ENCODE results near the gene NMD3. TPM values are rescaled to one million over a fixed set of nuclear protein-coding genes. Genes with fewer than 3 reads are reported as not detected.

The NMD3 gene
- total RNA-seq, 1 donor from 2014 or later, result 45.8 TPM

DNA sequence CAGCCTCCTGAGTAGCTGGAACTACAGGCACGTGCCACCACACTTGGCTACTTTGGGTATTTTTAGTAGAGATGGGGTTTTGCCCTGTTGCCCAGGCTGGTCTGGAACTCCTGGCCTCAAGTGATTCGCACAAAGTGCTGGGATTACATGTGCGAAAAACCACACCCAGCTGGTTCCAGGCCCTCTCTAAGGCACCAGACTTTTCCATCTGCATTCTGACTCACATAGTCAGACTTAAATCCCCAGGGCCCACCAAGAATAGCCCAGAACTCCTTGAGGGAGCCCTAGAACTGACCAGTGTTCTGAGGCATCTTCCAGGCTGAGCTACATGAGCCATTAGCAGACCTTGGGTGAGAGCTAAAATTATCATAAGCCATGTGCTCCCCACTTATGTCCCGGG lies 68.1 kb downstream of the NMD3 start:
- TF ChIP-seq, protein P1, sequence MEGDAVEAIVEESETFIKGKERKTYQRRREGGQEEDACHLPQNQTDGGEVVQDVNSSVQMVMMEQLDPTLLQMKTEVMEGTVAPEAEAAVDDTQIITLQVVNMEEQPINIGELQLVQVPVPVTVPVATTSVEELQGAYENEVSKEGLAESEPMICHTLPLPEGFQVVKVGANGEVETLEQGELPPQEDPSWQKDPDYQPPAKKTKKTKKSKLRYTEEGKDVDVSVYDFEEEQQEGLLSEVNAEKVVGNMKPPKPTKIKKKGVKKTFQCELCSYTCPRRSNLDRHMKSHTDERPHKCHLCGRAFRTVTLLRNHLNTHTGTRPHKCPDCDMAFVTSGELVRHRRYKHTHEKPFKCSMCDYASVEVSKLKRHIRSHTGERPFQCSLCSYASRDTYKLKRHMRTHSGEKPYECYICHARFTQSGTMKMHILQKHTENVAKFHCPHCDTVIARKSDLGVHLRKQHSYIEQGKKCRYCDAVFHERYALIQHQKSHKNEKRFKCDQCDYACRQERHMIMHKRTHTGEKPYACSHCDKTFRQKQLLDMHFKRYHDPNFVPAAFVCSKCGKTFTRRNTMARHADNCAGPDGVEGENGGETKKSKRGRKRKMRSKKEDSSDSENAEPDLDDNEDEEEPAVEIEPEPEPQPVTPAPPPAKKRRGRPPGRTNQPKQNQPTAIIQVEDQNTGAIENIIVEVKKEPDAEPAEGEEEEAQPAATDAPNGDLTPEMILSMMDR (IDR thresholded peaks at IDR 0.05), result no peak
- Mint-ChIP-seq H3K27ac (no peak overlapping the region), H3K36me3 (ENCODE audit: low read depth) (no peaks in the 10 kb centered on the region), H3K27me3 (peaks cover 5% of the 10 kb centered on the region), H3K4me1 (no peaks in the 10 kb centered on the region), H3K4me3 (no peak overlapping the region), H3K9me3 (peaks cover 9% of the 10 kb centered on the region)
- intact Hi-C loops (cut with micrococcal nuclease), result no loop called here
- DNase-seq, result no peak
- ChIA-PET CTCF (interaction anchor here (1.0 kb wide), 1 partner anchor 14 kb away, joined by 3 read pairs; no protein-coding TSS in a partner anchor), POLR2A (no interaction called here)
- ATAC-seq (ENCODE audit: low read depth), result no peak

GRCh38 chr3:161291191-161291901 lies 70.2 kb downstream of the NMD3 start:
- TF ChIP-seq, protein P1 (IDR thresholded peaks at IDR 0.05), result no peak
- DNase-seq, result no peak
- Mint-ChIP-seq H3K9me3 (peaks cover 9% of the 10 kb centered on the region), H3K4me3 (no peak overlapping the region), H3K27ac (no peak overlapping the region), H3K36me3 (ENCODE audit: low read depth) (no peaks in the 10 kb centered on the region), H3K27me3 (peaks cover 5% of the 10 kb centered on the region), H3K4me1 (no peaks in the 10 kb centered on the region)
- CTCF ChIA-PET, result no interaction called here
- POLR2A ChIA-PET, result no interaction called here
- ATAC-seq (ENCODE audit: low read depth), result no peak
- intact Hi-C loops (cut with micrococcal nuclease), result no loop called here

- Mint-ChIP-seq H3K27ac (no peak overlapping the region), H3K4me3 (no peak overlapping the region), H3K27me3 (peaks cover 5% of the 10 kb centered on the region), H3K9me3 (peaks cover 12% of the 10 kb centered on the region), H3K36me3 (ENCODE audit: low read depth) (peaks cover 2% of the 10 kb centered on the region), H3K4me1 (no peaks in the 10 kb centered on the region)
- DNase-seq (no peak), ATAC-seq (ENCODE audit: low read depth) (no peak)
- intact Hi-C loops (cut with micrococcal nuclease), result no loop called here
- ChIA-PET POLR2A (no interaction called here), CTCF (no interaction called here)
- TF ChIP-seq, protein P1 (IDR thresholded peaks at IDR 0.05), result no peak
Observed at GRCh38 chr3:161293381-161293780, 72.3 kb downstream of the NMD3 start.

GRCh38 chr3:161295325-161295724 lies 74.2 kb downstream of the NMD3 start:
- Mint-ChIP-seq H3K9me3 (peaks cover 20% of the 10 kb centered on the region), H3K27ac (no peak overlapping the region), H3K36me3 (ENCODE audit: low read depth) (peaks cover 5% of the 10 kb centered on the region), H3K27me3 (peaks cover 5% of the 10 kb centered on the region), H3K4me3 (no peak overlapping the region), H3K4me1 (no peaks in the 10 kb centered on the region)
- intact Hi-C loops (cut with micrococcal nuclease), result no loop called here
- ATAC-seq (ENCODE audit: low read depth), result no peak
- TF ChIP-seq, protein P1 (IDR thresholded peaks at IDR 0.05), result no peak
- no peak for DNase-seq
- ChIA-PET CTCF (no interaction called here), POLR2A (no interaction called here)

DNA sequence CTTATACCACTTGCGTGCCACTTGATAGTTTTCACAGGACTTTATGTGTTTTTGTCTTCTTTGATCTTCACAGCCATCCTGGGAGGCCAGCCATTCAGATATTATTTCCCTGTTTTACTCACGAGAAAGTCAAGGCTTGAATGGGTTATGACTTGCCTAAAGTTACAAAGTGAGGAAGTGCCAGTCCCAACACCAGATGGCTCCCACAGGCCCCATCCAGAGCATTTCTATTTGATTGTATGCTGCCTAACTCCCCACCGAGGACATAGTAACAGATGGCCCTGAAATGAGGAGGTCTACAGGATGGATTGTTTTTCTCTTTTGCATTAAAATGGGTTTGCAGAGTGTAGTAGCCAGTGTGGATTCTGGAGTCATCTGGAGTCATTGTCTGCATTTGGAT lies 75.7 kb downstream of the NMD3 start:
- intact Hi-C loops (cut with micrococcal nuclease), result no loop called here
- peaks cover 20% of the 10 kb centered on the region for H3K9me3 Mint-ChIP-seq
- ChIA-PET POLR2A (no interaction called here), CTCF (no interaction called here)
- no peak overlapping the region for H3K27ac Mint-ChIP-seq
- no peak overlapping the region for H3K4me3 Mint-ChIP-seq
- peaks cover 5% of the 10 kb centered on the region for H3K27me3 Mint-ChIP-seq
- TF ChIP-seq, protein P1 (IDR thresholded peaks at IDR 0.05), result no peak
- H3K36me3 Mint-ChIP-seq (ENCODE audit: low read depth), result peaks cover 5% of the 10 kb centered on the region
- DNase-seq (no peak), ATAC-seq (ENCODE audit: low read depth) (no peak)
- H3K4me1 Mint-ChIP-seq, result no peaks in the 10 kb centered on the region

Other genes starting within 250 kb of the NMD3 start
- gene B3GALNT1, start 116.0 kb upstream of the NMD3 start, total RNA-seq, result 4.6 and 8.5 TPM in 2 replicates
- not detected in 2 replicates for gene SPTSSB, start 150.2 kb downstream of the NMD3 start, total RNA-seq